Measurements from ENCODE around the gene ARHGEF16.

Gene ARHGEF16

GRCh38 chr1:3417082-3417739 lies 37.3 kb upstream of the ARHGEF16 start (continued):
- TF ChIP-seq ZNF624 (tag by site-specific recombination; IDR thresholded peaks at IDR 0.05) (no peak), ZNF138 (tag by site-specific recombination; IDR thresholded peaks at IDR 0.05; ENCODE audit: borderline replicate concordance) (no peak), ZNF391 (tag by site-specific recombination; IDR thresholded peaks at IDR 0.05; ENCODE audit: borderline replicate concordance, low read depth) (no peak)

- ChIA-PET CTCF (interaction anchor here (0.5 to 1.5 kb wide), 2 partner anchors 11 to 421 kb away, joined by 3 to 5 read pairs; no protein-coding TSS in a partner anchor), POLR2A (no interaction called here)
Measured at GRCh38 chr1:3417934-3418333, 36.5 kb upstream of the ARHGEF16 start.

More at GRCh38 chr1:3417934-3418333, 36.5 kb upstream of the ARHGEF16 start:
- Histone ChIP-seq H3K9me3 (ENCODE audit: control insufficient read depth, insufficient read depth, low read depth, low read length) (no peaks in the 10 kb centered on the region), H3K36me3 (ENCODE audit: control insufficient read depth in 2 of 2, insufficient read depth in 1 of 2, low read length in 2 of 2) (peaks cover 0 to 27% of the 10 kb centered on the region in 2 experiments; a peak in 1 of 3 replicates), H3K4me3 (ENCODE audit: low read depth, low read length) (no peak overlapping the region), H3K4me1 (ENCODE audit: control insufficient read depth, insufficient read depth, low read length) (peaks cover 20% of the 10 kb centered on the region), H3K27ac (ENCODE audit: extremely low read depth, low read depth, low read length) (no peak overlapping the region; the same call in 1 of the 2 replicates)
- no peak for TF ChIP-seq GLI2 (tag by site-specific recombination; IDR thresholded peaks at IDR 0.05; ENCODE audit: borderline replicate concordance, low read depth)
- TF ChIP-seq ZNF488 (tag by site-specific recombination; IDR thresholded peaks at IDR 0.05), result no peak
- TF ChIP-seq ZNF560 (tag by site-specific recombination; IDR thresholded peaks at IDR 0.05; ENCODE audit: borderline replicate concordance), result no peak
- TF ChIP-seq PRDM2 (tag by site-specific recombination; IDR thresholded peaks at IDR 0.05; ENCODE audit: borderline replicate concordance), result no peak
- no peak for TF ChIP-seq ZFP69B (tag by site-specific recombination; IDR thresholded peaks at IDR 0.05)
- TF ChIP-seq ZNF138 (tag by site-specific recombination; IDR thresholded peaks at IDR 0.05; ENCODE audit: borderline replicate concordance), result no peak
- TF ChIP-seq ZNF266 (tag by site-specific recombination; IDR thresholded peaks at IDR 0.05; ENCODE audit: low read depth), result no peak
- no peak for TF ChIP-seq BCL11B (tag by site-specific recombination; IDR thresholded peaks at IDR 0.05; ENCODE audit: low read depth)
- no peak for TF ChIP-seq PATZ1 (tag by site-specific recombination; IDR thresholded peaks at IDR 0.05)
